ENCODE measurements around the gene GJA1. TPM values are rescaled to one million over a fixed set of nuclear protein-coding genes. Genes with fewer than 3 reads are reported as not detected.
A peak's percentile ranks its signal among the peaks of the same experiment; 100 is the strongest.
"Not testable (repeated sequence)": the region's sequence is repeated elsewhere in the genome, so short reads cannot be mapped to it uniquely, and the experiment has no call there.

GJA1 gene
- total RNA-seq, 2 experiments from 2014 or later: not detected

DNA sequence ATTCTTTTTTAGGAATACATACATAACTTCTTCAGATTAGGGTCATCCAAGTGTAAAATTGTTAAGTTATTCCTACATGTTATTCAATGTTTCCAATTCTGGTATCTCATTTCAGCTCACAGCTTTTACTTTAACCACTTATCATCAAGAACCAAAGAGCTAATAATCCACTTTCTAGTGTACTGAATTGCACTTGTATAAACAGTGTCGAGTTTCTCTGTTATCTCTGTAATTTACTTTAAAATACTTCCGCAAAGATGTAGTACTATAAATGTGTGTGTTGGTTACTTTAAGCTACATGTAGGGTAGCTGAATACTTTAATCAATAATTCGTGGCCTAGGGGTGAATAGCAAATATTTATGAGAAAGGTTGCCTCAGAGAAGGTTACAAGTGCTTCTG, 8.8 kb upstream of the GJA1 start:
- DNase-seq: no peak

DNA sequence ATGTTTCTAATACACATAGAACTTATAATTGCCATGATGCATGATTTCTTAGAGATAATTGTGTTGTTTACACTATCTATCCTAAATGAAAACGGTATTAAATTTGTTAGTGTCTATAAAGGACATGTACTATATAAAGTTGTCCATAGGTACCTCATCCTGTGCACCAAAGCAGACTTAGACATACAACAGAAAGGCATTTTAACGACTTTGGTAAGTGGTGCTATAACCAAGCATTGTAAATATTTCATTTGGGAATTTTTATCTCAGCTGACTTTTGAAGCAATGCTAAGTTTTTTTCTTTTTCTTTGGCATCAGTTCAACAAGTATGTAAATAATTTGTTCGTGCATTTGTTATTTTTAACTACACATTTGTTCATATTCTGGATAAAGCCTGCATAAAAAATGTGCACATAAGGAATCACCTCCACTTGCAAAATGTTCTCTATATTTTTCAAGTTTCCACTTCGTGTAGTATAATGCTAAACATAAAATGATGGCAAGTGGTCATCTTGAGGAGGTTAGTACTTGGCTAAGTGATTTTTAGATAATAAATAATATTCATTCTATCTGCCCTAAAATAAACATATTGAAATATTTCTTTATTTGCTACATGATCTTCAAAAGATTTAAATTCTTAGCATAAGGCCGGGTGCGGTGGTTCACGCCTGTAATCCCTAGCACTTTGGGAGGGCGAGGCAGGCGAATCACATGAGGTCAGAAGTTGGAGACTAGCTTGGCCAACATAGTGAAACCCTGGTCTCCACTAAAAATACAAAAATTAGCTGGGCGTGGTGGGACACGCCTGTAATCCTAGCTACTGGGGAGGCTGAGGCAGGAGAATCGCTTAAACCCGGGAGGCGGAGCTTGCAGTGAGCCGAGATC, 6.3 kb upstream of the GJA1 start:
- intact Hi-C loops (cut with micrococcal nuclease): no loop called here

More for the DNA sequence above, 8.8 kb upstream of the GJA1 start:
- Mint-ChIP-seq H3K4me1 (ENCODE audit: low read depth) (no peaks in the 10 kb centered on the region), H3K27me3 (no peaks in the 10 kb centered on the region), H3K36me3 (no peaks in the 10 kb centered on the region), H3K4me3 (no peak overlapping the region), H3K27ac (no peak overlapping the region), H3K9me3 (no peaks in the 10 kb centered on the region)
- CTCF ChIA-PET: no interaction called here
- intact Hi-C loops (cut with micrococcal nuclease): no loop called here
- POLR2A ChIA-PET: no interaction called here

DNA sequence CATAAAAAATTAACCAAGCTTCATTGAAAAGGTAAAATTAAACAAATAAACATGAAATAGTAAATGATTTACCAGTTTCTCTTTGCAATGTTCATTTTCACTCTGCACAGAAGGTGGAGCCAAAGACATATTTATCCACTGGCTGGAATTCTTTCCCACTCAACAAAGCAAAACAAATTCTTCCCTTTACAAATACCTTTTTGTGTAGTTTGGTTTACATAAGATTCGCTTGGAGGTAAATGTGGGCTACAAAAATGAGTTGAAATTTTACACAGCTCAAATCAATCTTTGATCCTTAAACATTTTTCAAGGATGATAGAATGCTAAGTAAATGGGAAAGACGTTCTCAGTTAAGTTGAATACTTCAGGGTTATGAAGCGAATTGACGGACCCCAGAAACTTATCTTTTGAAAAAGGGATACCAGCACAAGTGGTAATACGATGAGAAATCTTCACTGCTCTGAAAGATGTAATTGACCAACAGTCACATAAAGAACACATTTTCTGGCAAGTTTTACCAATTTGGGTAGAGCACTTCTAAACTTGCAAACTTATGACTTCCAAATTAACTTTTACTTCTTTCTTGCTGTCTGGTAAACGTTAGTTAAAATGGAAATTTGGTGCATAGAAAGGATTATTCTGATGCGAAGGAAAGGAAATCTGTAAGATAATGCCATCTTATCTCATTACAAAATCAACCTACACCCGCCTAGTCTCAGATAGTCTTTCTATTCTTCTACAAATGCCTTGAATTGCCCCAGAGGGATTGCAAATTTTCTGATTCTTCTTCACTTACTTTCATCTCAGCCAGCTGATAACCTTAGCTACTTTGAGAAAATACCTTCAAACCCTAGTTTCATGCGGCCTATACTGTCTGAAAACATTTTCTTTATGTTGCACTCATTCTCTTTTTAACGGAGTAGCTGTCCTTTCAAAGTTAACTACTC, 4.7 kb upstream of the GJA1 start:
- no peak for DNase-seq
- intact Hi-C loops (cut with micrococcal nuclease): loop anchor here (5.0 kb wide), 1 partner anchor 417 kb away; no protein-coding TSS in a partner anchor
- H3K36me3 Mint-ChIP-seq: no peaks in the 10 kb centered on the region
- no peak overlapping the region for H3K4me3 Mint-ChIP-seq
- no peaks in the 10 kb centered on the region for H3K27me3 Mint-ChIP-seq
- no peaks in the 10 kb centered on the region for H3K4me1 Mint-ChIP-seq (ENCODE audit: low read depth)
- H3K9me3 Mint-ChIP-seq: no peaks in the 10 kb centered on the region
- no peak overlapping the region for H3K27ac Mint-ChIP-seq
- ChIA-PET POLR2A (no interaction called here), CTCF (interaction anchor here (0.6 kb wide), 1 partner anchor 304 kb away, joined by 3 read pairs; no protein-coding TSS in a partner anchor)

More for the DNA sequence above, 6.3 kb upstream of the GJA1 start:
- Mint-ChIP-seq H3K27ac (no peak overlapping the region), H3K4me1 (ENCODE audit: low read depth) (no peaks in the 10 kb centered on the region), H3K36me3 (no peaks in the 10 kb centered on the region), H3K9me3 (no peaks in the 10 kb centered on the region), H3K27me3 (no peaks in the 10 kb centered on the region), H3K4me3 (no peak overlapping the region)
- ChIA-PET POLR2A (no interaction called here), CTCF (interaction anchor here (0.6 kb wide), 1 partner anchor 109 kb away, joined by 3 read pairs; no protein-coding TSS in a partner anchor)
- DNase-seq: no peak

DNA sequence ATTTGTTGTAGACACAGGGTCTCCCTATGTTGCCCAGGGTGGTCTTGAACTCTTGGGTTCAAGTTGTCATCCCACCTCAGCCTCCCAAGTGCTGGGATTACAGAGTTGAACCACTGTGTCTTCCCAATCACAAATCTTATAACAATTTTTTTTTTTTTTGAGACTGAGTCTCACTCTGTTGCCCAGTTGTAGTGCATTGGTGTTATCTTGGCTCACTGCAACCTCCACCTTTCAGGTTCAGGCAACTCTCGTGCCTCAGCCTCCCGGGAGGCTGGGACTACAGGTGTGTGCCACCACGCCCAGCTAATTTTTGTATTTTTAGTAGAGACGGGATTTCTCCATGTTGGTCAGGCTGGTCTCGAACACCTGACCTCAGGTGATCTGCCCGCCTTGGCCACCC, 3.7 kb upstream of the GJA1 start:
- CTCF ChIA-PET: interaction anchor here (0.6 kb wide), 1 partner anchor 305 kb away, joined by 3 read pairs; no protein-coding TSS in a partner anchor
- H3K27ac Mint-ChIP-seq; H3K4me1 Mint-ChIP-seq (ENCODE audit: low read depth); DNase-seq; H3K27me3 Mint-ChIP-seq; H3K36me3 Mint-ChIP-seq; POLR2A ChIA-PET; H3K4me3 Mint-ChIP-seq; H3K9me3 Mint-ChIP-seq: not testable (repeated sequence)
- intact Hi-C loops (cut with micrococcal nuclease): loop anchor here (5.0 kb wide), 1 partner anchor 416 kb away; no protein-coding TSS in a partner anchor

DNA sequence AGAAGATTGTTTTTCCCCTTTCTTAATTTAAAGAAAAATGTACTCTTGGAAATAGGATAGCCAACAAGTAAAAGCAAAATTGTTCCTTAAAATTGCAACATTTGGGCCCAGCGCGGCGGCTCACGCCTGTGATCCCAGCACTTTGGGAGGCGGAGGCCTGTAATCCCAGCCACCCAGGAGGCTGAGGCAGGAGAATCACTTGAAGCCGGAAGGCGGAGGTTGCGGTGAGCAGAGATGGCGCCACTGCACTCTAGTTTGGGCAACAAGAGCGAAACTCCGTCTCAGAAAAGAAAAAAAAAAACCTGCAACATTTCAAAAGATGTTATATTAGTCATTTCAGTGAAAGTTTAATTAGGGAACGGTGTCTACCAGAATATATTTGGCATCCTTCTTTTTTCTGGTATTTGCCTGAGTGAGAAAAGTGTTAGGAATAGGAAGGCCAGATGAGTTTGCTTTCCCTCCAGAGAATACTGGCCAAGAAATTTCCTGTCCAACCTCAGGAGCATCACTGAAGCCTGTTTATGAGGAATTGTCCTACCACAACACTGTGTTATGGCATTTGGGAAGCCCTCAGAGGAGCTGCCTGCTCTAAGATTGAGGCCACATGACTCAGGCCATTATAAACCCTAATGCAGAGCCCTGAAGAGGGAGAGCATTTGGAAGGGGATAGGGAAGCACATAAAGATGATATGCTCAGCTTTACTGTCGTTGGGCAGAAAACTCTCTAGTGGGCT, 1.2 kb upstream of the GJA1 start:
- intact Hi-C loops (cut with micrococcal nuclease): loop anchor here (5.0 kb wide), 1 partner anchor 413 kb away; no protein-coding TSS in a partner anchor
- ChIA-PET CTCF (no interaction called here), POLR2A (no interaction called here)
- Mint-ChIP-seq H3K36me3 (no peaks in the 10 kb centered on the region), H3K27me3 (peaks cover 23% of the 10 kb centered on the region), H3K27ac (no peak overlapping the region), H3K9me3 (no peaks in the 10 kb centered on the region), H3K4me3 (no peak overlapping the region), H3K4me1 (ENCODE audit: low read depth) (peaks cover 17% of the 10 kb centered on the region)
- DNase-seq: no peak

DNA sequence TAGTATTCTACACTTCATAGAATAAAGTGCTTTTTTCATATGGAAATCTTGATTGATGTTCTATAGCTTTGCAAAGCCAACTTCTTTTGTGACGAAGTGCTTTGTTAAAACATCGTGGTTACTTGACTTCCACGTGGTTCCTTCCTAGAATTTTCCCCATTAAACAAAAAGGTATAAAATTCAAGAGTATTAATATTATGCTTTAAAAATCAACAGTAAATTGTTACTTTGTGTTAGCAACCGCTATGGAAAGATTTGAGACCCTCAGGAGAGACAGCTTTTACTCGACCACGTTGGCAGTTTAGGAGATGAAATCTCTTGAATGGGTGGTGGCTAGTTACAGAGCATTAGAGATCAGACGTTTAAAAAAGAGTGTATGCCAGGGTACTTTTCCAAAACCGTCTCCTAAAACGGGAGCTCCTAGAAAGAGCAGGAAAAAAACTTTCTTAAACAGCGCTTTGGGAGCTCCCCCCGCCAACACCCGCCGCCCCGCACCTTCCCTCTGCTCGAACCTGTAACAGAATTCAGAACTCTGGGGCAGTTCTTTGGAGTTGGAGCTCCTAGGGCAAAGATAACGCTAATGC, 920 bp downstream of the GJA1 start:
- peaks cover 17% of the 10 kb centered on the region for H3K4me1 Mint-ChIP-seq (ENCODE audit: low read depth)
- peaks cover 28% of the 10 kb centered on the region for H3K27me3 Mint-ChIP-seq
- H3K36me3 Mint-ChIP-seq: no peaks in the 10 kb centered on the region
- no peaks in the 10 kb centered on the region for H3K9me3 Mint-ChIP-seq
- DNase-seq: no peak
- ChIA-PET CTCF (interaction anchor here (0.7 kb wide), 2 partner anchors 598 to 917 kb away, joined by 3 read pairs; no protein-coding TSS in a partner anchor), POLR2A (no interaction called here)
- H3K4me3 Mint-ChIP-seq: peak overlapping the region; percentile 62
- intact Hi-C loops (cut with micrococcal nuclease): loop anchor here (2.0 kb wide), 1 partner anchor 596 kb away; no protein-coding TSS in a partner anchor
- no peak overlapping the region for H3K27ac Mint-ChIP-seq

DNA sequence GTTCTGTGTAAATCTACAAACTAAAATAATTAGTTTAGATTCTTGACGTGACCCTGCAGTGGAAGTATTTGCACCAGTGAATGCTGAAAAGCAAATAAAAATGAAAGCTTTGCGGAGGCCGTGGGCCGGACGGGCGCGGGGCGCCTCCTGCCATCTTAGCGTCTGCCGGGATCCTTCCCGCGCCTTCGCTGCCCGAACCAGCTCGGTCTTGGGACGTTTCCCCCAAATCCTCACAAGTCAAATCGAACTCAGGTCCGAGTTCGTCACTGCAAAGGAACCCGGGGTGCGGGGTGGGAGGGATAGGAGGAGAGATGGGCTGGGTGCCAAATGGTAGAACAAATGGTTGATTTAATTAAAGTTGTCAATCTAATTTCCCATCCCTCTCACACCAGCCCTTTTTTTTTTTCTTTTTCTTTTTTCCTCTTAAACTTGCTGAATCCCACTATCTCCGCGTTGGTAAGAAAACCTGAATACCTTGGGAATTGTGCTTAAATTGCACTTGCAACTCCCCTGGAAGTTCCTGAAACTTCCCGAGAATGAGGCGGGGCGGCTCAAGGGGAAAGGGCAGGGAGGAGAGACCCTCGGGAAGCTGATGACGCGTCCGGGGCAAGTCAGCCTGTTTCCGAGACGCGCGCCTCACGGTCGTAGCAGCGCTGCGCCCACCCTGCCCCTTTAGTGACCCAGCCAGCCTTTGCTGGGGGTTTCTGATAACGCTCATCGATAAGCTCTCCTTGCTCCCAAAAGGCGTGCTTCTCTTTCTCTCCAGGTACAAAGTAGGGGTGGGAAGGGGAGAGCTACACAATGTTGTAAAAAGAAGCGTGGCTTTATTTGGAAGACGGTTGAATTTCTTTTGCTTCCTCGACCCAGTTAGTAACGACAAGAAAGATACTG, 1.8 kb downstream of the GJA1 start:
- peaks cover 32% of the 10 kb centered on the region for H3K27me3 Mint-ChIP-seq
- ChIA-PET POLR2A (no interaction called here), CTCF (interaction anchor here (0.7 kb wide), 1 partner anchor 917 kb away, joined by 3 read pairs; no protein-coding TSS in a partner anchor)
- H3K4me1 Mint-ChIP-seq (ENCODE audit: low read depth): peaks cover 17% of the 10 kb centered on the region
- peak overlapping the region; percentile 62 for H3K4me3 Mint-ChIP-seq
- H3K9me3 Mint-ChIP-seq: no peaks in the 10 kb centered on the region
- peak; percentile 17 for DNase-seq
- intact Hi-C loops (cut with micrococcal nuclease): loop anchor here (2.0 kb wide), 1 partner anchor 596 kb away; no protein-coding TSS in a partner anchor
- no peaks in the 10 kb centered on the region for H3K36me3 Mint-ChIP-seq
- no peak overlapping the region for H3K27ac Mint-ChIP-seq

DNA sequence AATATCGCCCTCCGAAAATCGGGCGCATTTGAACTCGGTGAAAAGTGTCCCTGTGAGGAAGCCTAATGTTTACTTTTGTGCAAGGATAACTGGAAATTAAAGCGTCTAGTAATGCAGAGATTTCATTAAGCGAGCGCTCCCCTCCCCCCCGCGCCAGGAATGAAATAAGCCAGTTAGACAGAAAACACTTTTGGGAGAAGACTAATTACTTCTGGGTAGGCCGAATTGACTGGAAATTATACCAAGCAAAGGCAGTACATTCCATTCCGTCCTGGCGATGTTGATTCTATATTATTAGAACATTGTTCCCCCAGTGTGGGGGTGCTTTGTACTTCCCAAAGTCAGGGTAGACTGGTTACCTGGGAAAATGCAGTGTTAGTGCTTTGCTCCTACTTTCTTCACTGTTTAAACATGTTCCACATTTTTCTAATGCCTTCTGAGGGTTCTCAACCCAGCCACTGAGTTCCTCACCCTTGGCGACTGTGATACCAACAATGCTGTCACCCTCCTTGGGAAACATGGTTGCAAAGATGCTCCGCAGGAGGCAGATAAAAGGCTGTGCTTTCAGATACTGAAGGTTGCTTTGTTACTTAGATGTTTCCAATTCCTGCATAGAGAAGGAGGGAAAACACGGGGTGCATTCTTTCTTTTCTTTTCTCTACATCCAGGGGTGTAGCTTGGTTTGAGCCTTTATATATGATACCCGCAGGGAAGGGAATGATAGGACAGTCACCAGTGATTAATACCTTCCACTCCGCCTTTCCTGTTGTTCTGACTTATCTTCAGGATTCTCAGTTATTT, 2.6 kb downstream of the GJA1 start:
- intact Hi-C loops (cut with micrococcal nuclease): loop anchor here (2.0 kb wide), 1 partner anchor 595 kb away; no protein-coding TSS in a partner anchor
- no peak for DNase-seq
- Mint-ChIP-seq H3K9me3 (no peaks in the 10 kb centered on the region), H3K4me1 (ENCODE audit: low read depth) (peaks cover 17% of the 10 kb centered on the region), H3K27ac (no peak overlapping the region), H3K4me3 (peak overlapping the region; percentile 62), H3K27me3 (peaks cover 34% of the 10 kb centered on the region), H3K36me3 (no peaks in the 10 kb centered on the region)
- ChIA-PET POLR2A (no interaction called here), CTCF (no interaction called here)

DNA sequence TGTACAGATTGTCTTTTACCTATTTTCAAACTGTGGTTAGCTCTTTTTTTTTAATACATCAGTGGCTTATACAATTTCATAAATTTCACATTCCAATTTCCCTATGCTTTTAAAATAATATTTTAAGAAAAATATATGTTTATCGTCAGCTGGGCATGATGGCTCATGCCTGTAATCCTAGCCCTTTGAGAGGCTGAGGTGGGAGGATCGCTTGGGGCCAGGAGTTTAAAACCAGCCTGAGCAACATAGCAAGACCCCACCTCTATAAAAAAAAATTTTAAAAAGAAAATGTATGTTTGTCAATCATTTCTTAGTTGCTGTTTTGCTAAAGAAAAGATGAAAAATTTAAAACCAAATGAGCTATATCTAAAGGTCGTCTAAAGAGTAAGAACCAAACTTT, 3.4 kb downstream of the GJA1 start:
- no peak overlapping the region for H3K27ac Mint-ChIP-seq
- CTCF ChIA-PET: no interaction called here
- DNase-seq: no peak
- POLR2A ChIA-PET: no interaction called here
- no peaks in the 10 kb centered on the region for H3K36me3 Mint-ChIP-seq
- H3K4me3 Mint-ChIP-seq: no peak overlapping the region
- H3K4me1 Mint-ChIP-seq (ENCODE audit: low read depth): peaks cover 17% of the 10 kb centered on the region
- intact Hi-C loops (cut with micrococcal nuclease): no loop called here
- no peaks in the 10 kb centered on the region for H3K9me3 Mint-ChIP-seq
- peaks cover 34% of the 10 kb centered on the region for H3K27me3 Mint-ChIP-seq

DNA sequence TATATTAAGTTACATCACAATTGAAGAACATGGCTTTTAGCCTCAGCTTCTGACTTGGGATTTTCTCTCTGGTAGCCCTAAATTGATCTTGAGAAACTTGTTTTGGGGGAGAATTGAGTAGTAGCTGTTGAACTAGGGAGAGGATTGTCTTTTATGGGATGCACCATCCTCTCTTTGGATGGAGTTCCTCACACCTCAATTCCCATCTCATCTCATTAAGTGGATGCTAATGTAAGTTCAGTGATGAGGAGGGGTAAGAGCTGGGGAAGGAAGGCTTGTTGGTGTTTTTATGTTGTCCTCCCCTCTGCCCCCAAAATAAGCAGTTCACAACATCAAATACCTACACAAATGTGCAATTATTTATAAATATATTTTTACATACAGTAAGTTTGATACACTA, 4.0 kb downstream of the GJA1 start:
- POLR2A ChIA-PET: no interaction called here
- Mint-ChIP-seq H3K4me1 (ENCODE audit: low read depth) (peaks cover 17% of the 10 kb centered on the region), H3K9me3 (no peaks in the 10 kb centered on the region), H3K36me3 (no peaks in the 10 kb centered on the region), H3K4me3 (no peak overlapping the region), H3K27ac (no peak overlapping the region), H3K27me3 (peaks cover 34% of the 10 kb centered on the region)
- CTCF ChIA-PET: no interaction called here
- intact Hi-C loops (cut with micrococcal nuclease): no loop called here
- DNase-seq: no peak

All from activated CD4-positive, alpha-beta memory T cell treated with anti-CD3 and anti-CD28 coated beads for 36 hours (primary cell).